ENCODE data around the gene SIK2. TPM values are rescaled to one million over a fixed set of nuclear protein-coding genes. Genes with fewer than 3 reads are reported as not detected.
A peak's percentile ranks its signal among the peaks of the same experiment; 100 is the strongest.

The SIK2 gene
- total RNA-seq, 4 donors from 2014 or later: 20.7 to 35.0 (median 26.8) TPM

DNA sequence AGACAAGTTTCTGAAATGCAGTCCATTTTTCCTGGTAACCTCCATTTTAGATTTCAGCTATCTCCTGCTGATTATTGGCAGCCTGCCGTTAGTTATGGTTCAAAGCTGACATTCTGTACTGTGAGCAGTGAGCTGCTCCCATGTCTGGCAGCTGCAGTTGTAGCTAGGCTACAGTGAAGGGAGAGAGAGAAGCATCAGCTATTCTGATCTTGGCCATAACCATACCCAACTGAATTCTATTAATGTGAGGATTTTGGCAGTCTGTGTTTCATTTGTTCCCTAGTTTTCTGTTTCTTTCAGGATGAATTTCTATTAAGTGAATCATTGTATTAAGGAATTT is 33.4 kb downstream of the SIK2 start:
- H3K36me3 ChIP-seq: no peaks in the 10 kb centered on the region
- peaks cover 14 to 30% of the 10 kb centered on the region in 2 donors for H3K4me1 ChIP-seq
- H3K9me3 ChIP-seq: no peaks in the 10 kb centered on the region
- no peaks in the 10 kb centered on the region for H3K27me3 ChIP-seq
- 21 to 31% methylated on average over 1 of the region's 1 CpG for WGBS, 2 donors
- H3K27ac ChIP-seq: peak overlapping the region; percentile 14 to 60 (median 49)
- intact Hi-C loops (cut with DNase I): no loop called here
- peak; percentile 15 to 34 for DNase-seq
- no peak for TF ChIP-seq POLR2A (IDR thresholded peaks at IDR 0.05)
- TF ChIP-seq, protein P1, sequence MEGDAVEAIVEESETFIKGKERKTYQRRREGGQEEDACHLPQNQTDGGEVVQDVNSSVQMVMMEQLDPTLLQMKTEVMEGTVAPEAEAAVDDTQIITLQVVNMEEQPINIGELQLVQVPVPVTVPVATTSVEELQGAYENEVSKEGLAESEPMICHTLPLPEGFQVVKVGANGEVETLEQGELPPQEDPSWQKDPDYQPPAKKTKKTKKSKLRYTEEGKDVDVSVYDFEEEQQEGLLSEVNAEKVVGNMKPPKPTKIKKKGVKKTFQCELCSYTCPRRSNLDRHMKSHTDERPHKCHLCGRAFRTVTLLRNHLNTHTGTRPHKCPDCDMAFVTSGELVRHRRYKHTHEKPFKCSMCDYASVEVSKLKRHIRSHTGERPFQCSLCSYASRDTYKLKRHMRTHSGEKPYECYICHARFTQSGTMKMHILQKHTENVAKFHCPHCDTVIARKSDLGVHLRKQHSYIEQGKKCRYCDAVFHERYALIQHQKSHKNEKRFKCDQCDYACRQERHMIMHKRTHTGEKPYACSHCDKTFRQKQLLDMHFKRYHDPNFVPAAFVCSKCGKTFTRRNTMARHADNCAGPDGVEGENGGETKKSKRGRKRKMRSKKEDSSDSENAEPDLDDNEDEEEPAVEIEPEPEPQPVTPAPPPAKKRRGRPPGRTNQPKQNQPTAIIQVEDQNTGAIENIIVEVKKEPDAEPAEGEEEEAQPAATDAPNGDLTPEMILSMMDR (IDR thresholded peaks at IDR 0.05): no peak
- no peak overlapping the region for H3K4me3 ChIP-seq (replicated peaks in 1 of 3)

DNA sequence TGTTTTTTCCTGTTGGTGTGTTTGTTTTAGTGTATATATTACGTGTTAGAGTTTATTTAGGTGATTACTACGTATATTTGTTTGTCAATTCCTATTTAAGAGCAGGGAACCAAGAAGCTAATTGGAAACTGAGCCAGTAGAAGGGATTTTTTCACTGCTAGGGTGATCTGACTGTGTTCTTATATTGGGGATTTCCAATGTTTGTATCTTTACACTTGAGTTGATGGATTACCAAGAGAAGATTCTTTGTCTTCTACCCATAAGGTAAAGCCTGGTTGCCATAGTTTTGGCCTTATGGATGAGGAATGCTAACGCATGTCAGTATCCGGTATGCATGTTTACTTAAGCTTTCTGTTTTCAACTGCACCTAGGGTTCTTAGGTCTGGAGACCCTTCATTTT is 35.6 kb downstream of the SIK2 start:
- intact Hi-C loops (cut with DNase I): no loop called here
- TF ChIP-seq POLR2A (IDR thresholded peaks at IDR 0.05): no peak
- TF ChIP-seq, protein P1 (IDR thresholded peaks at IDR 0.05): no peak
- Histone ChIP-seq H3K27ac (no peak overlapping the region), H3K4me1 (peaks cover 14 to 28% of the 10 kb centered on the region in 2 donors), H3K4me3 (replicated peaks in 1 of 3) (no peak overlapping the region), H3K9me3 (no peaks in the 10 kb centered on the region), H3K36me3 (no peaks in the 10 kb centered on the region), H3K27me3 (no peaks in the 10 kb centered on the region)
- no peak for DNase-seq
- WGBS, 2 donors: 93 to 97% methylated on average over 4 of the region's 4 CpGs

DNA sequence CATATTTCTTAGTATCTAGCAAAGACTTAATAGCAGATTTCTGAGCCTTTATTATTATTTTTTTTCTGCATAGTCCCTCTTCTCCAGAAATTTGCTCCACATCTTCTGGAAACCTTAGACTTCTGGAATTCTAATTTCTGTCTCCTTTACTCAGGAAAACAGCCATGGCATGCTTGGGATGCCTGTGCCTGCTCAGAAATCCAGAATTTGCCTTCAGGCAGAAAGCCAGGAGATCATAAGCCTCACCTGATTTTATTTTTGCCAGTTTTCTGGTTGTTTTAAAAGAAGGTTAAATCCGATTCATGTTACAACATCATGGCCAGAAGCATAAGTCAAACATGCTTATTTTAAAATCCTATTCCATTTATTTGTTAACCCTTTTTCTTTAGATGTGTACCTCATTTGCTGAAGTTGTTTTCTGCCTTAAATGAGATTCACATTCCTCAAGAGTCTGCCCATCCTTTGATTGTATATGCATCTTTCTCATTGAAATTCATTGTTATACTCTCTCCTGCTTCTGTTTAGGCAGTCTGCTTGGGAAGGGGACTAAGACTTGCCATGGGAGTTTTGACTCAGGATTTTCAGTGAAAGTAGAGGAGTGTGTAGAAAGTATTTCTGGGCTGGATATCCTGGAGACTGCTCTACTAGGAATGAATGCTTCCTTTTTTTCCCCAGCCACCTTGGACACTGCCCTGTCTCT is 37.1 kb downstream of the SIK2 start:
- intact Hi-C loops (cut with DNase I): no loop called here
- Histone ChIP-seq H3K4me1 (peaks cover 5 to 15% of the 10 kb centered on the region in 2 donors), H3K9me3 (no peaks in the 10 kb centered on the region), H3K27ac (no peak overlapping the region), H3K4me3 (replicated peaks in 1 of 3) (no peak overlapping the region), H3K36me3 (no peaks in the 10 kb centered on the region), H3K27me3 (no peaks in the 10 kb centered on the region)
- DNase-seq: peak in 1 of 2 donors; percentile 13
- 50 to 85% methylated on average over 1 of the region's 1 CpG for WGBS, 2 donors
- TF ChIP-seq, protein P1 (IDR thresholded peaks at IDR 0.05): no peak
- no peak for TF ChIP-seq POLR2A (IDR thresholded peaks at IDR 0.05)

DNA sequence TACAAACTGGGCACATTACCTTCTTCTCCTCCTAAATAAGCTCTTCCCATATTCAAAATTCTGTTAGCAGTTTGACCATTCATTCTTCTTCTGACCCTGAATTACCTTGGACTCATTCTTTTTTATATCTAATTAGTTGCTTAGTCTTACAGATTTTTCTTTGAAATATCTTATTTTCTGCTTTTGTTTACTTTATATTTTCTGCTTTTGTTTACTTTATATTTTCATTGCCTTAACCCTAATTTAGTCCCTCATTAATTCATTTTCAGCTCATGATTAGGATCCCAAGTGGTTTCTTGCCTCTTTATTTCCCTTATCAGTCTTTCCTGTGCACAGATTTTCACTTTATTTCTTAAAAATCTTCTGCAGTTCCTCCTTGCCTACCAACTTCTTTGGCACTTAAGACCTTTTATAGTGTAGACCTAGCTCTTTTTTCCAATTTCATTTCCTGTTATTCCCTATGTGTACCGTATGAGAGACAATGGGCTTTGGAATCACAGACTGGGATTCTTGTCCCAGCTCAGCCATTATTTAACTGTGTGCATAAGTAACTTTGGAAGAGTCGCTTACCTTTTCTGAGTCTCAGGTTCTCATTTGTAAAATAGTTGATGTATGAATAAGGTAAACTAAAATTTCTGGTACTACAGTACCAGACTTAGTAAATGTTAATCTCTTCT is 39.2 kb downstream of the SIK2 start:
- no peaks in the 10 kb centered on the region for H3K27me3 ChIP-seq
- no peak overlapping the region for H3K27ac ChIP-seq
- H3K9me3 ChIP-seq: no peaks in the 10 kb centered on the region
- intact Hi-C loops (cut with DNase I): no loop called here
- TF ChIP-seq, protein P1 (IDR thresholded peaks at IDR 0.05): no peak
- no peak for TF ChIP-seq POLR2A (IDR thresholded peaks at IDR 0.05)
- H3K36me3 ChIP-seq: no peaks in the 10 kb centered on the region
- WGBS, 2 donors: 83 to 87% methylated on average over 2 of the region's 2 CpGs
- no peak overlapping the region for H3K4me3 ChIP-seq (replicated peaks in 1 of 3)
- peaks cover 5 to 7% of the 10 kb centered on the region in 2 donors for H3K4me1 ChIP-seq
- DNase-seq: no peak

DNA sequence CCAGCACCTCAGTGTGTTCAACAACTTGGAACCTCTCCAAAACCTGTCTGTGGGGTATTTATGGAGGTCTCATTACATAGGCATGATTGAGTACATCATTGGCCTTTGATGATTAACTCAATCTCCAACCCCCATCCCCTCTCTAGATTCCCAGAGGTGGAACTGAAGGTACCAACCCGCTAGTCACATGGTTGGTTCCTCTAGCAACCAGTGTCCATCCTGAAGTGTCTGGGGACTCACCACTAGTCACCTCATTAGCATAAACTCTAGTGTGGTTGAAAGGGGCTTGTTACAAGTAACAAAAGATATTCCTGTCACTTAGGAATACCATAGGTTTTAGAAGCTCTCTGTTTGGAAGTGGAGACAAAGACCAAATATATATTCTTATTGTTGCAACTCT is 40.3 kb downstream of the SIK2 start:
- Histone ChIP-seq H3K27ac (no peak overlapping the region), H3K4me3 (replicated peaks in 1 of 3) (no peak overlapping the region), H3K27me3 (no peaks in the 10 kb centered on the region), H3K4me1 (peaks cover 2 to 5% of the 10 kb centered on the region in 2 donors), H3K9me3 (no peaks in the 10 kb centered on the region), H3K36me3 (no peaks in the 10 kb centered on the region)
- intact Hi-C loops (cut with DNase I): no loop called here
- 79 to 91% methylated on average over 1 of the region's 1 CpG for WGBS, 2 donors
- no peak for TF ChIP-seq POLR2A (IDR thresholded peaks at IDR 0.05)
- TF ChIP-seq, protein P1 (IDR thresholded peaks at IDR 0.05): no peak
- DNase-seq: no peak

Measured in thyroid gland (tissue), 4 donors.